Left renal pelvis (tissue), 4 donors: Measurements from ENCODE around the gene PRR33. TPM values are rescaled to one million over a fixed set of nuclear protein-coding genes. Genes with fewer than 3 reads are reported as not detected.

Source experiments
- DNase-seq, 4 donors: peaks; one replicate each; pipeline ENCODE4 v3.0.0-alpha.2; 2013; ENCODE audit warnings: low read depth in 4 of 4, low spot score in 3 of 4
- polyA plus RNA-seq, 4 donors: library from polyadenylated mRNA; unstranded; fragments of 120-200 nt; gene quantifications; one replicate each; pipeline ENCODE4 v1.2.1, GENCODE V29; 2013; ENCODE audit not compliant: insufficient read length in 4 of 4

The PRR33 gene
- polyA plus RNA-seq, 4 donors = 0.04 to 0.26 (median 0.17) TPM

GRCh38 chr11:1917523-1918435, 26.1 kb upstream of the PRR33 start:
- no peak for DNase-seq

DNA sequence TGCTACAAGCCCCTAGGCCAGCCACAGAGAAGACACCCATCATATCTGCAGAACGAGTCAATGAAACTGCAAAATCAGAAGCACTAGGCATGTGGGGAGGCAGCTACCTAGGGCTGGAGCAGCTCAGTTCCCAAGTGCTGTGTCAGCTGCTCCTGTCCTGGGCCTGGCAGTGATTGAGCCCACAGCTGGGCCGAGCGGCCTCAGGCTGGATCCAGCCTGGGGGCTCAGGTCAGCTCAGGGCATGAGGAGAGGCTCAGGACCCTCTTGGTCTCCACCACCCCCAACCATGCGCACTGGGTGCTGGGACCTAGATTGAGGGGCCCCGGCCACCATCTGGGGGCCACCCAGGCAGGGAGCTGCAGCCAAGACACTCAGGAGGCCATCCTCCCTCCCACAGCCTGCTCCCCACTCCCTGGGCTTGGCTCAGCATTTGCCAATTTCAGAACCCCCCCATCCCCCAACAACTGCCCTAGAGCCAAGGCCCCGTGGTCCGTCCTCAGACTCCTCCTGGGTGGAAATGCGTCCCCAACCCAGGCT, 25.4 kb upstream of the PRR33 start:
- DNase-seq = no peak

- DNase-seq = no peak
Observed at GRCh38 chr11:1916132-1916985, 24.7 kb upstream of the PRR33 start.

DNA sequence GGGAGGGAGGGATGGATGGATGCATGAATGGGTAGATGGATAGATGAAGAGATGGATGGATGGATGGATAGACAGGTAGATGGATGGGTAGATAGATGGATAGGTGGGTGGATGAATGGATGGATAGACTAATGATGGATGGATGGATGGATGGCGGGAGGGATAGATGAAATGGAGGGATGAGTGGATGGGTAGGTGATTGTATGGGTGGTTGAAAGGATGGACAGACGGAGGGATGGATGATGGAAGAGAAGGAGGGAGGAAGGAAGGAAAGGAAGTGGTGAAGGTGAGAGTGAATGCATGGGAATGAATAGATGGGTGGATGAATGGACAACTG, 24.1 kb upstream of the PRR33 start:
- no peak for DNase-seq

GRCh38 chr11:1913271-1914060, 21.8 kb upstream of the PRR33 start:
- DNase-seq = no peak

DNA sequence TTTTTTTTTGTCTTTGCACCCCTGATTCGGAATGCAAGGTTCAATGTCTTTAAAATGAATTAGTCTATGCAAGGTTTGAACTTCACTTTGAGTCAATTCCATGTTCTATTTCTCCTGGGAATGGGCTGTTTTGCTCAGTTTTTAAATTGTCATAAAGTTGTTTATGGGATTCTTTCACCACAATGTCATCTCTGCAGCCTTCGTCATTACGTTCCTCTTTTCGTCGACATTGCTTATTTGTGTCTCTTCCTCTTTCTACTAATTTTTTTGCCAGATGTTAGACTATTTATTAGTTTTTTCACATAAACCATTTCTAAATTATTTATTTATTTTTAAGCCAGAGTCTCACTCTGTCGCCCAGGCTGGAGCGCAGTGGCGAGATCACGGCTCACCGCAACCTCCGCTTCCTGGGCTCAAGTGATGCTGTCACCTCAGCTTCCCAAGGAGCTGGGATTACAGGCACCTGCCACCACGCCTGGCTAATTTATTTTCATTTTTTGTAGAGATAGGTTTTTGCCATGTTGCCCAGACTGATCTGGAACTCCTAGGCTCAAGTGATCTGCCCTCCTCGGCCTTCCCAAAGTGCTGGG, 20.7 kb upstream of the PRR33 start:
- no peak for DNase-seq

- no peak for DNase-seq
Observed at GRCh38 chr11:1909524-1909923, 17.8 kb upstream of the PRR33 start.

- no peak for DNase-seq
Observed at GRCh38 chr11:1908618-1909017, 16.9 kb upstream of the PRR33 start.

GRCh38 chr11:1906611-1907423, 15.1 kb upstream of the PRR33 start:
- no peak for DNase-seq

GRCh38 chr11:1906181-1906580, 14.5 kb upstream of the PRR33 start:
- DNase-seq = no peak

DNA sequence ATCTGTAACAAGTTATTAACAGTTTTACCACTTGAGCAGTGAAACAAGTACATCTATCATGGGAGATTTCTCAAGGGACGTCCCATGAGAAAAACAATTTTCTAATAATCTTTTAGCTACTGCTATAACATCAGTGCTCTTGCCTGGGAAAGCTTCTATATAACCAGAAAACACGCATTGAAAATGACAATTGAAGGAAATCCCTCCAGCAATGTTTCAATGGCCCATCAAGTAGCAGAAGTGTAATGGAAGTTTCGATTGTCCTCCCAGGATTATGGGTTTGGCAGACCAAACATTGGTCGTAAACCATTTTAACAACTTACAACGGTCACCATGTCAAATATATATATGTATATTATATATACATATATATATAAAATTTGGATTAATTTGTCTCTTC, 8.0 kb upstream of the PRR33 start:
- no peak for DNase-seq

DNA sequence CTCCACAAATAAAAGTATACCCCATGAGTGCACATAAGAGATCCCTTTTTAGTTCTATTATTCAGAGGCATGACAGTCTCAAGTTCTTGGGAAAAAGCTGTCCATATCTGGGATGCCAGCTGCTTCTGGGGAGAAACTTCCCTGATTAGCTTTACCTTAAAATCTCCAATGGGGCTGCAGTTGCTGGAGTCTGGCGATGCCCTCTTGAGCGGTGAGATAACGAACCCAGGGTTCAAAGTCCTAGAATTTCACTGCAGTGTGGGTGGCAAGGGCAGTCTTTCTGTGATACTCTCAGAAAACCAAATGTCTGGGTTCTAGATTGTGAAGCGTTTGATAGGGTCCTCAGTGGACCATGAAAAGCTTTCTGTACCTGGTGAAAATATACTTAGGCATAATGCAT, 7.4 kb upstream of the PRR33 start:
- DNase-seq = no peak

GRCh38 chr11:1896923-1897322, 5.2 kb upstream of the PRR33 start:
- DNase-seq = no peak

DNA sequence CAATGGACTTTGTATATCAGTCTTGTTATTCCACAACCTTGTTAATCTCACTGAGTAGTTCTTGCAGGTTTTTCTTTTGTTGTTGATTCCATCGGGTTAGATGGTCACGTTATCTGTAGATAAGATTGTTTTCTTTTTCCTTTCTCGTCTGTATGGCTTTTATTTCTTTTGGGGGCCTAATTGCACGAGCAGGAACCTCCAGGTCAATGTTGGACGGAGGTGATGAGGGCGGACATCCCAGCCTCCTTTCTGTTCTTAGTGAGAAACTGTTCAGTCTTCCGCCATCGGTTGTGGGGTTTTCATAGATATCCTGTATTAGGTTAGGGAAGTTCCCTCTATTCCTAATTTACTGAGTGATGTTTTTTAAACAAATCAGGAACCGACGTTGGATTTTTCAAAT, 4.8 kb upstream of the PRR33 start:
- DNase-seq = no peak

GRCh38 chr11:1894759-1895158, 3.1 kb upstream of the PRR33 start:
- DNase-seq = no peak

- DNase-seq = no peak
Observed at GRCh38 chr11:1893581-1894359, 2.1 kb upstream of the PRR33 start.

DNA sequence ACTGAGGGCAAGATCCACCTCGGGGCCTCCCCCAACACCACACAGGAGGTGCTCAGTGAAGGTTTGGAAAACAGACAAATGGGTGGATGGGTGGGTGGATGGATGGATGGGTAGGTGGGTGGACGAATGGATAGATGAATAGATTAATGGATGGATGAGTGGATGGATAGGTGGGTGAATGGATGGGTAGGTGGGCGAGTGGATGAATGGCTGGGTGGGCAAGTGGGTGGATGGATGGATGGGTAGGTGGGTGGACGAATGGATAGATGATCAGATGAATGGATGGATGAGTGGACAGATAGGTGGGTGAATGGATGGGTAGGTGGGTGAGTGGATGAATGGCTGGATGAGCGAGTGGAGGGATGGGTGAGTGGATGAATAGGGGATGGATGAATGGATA, 863 bp upstream of the PRR33 start:
- no peak for DNase-seq

DNA sequence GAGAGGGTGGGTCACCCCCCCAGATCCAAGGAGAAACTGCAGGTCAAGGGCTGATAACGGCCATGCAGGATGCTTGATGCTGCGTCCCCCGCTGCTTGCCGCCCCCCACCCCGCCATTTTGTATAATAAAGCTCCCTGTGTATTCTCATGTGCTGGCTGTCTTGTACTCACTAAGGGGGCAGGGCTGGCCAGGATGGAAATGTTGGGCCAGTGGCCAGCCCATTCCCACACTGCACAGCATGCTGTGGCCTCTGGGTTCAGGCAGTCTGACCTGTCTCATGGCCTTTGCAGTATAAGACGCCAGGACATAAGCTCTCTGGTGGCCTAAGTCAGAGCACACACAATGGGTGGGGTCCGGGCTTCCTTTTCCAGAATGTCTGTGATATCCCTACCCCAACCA, 421 bp upstream of the PRR33 start:
- DNase-seq = no peak
